ENCODE measurements around the gene C3orf22.

DNA sequence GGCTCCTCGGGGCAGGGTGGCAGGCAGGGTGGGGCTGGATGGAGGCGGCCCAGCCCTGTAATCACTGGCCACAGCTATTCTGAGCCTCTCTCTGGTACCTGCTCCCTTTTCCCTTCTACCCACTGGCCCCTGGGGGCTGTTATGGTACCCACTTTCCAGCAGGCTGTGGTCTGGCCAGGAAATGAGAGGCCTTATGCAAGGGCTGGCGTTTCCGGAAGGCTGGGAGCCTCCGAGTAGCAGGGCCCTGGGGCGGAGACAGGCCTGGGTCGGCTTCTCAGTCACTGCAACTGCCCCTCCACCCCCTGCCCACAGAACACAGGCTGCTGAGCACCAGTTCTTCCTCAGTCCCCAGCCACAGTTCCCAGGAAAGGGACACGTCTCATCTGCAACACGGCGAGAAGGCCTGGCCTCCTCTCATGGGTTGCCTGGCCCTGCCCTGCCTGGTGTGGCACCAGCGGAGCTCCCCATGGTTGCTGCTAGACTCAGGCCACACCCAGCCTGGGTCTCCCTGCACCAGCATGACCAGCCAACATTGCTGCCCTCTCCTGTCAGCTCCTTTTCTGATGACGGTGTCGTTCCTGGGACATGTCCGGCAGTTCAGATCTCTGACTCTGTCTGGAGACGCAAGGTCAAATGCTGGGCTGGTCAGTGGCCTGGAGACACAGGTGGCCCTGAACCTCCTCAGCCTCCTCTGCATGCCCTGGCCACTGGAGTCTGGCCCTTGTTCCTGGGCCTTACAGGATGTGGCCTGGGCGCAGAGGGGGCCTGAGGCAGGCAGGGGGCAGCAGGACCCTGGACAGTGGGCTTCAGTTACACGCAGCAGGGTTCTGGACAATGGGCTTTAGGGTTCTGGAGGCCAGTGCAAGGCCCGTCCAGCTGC lies 28.3 kb downstream of the C3orf22 start:
- TF ChIP-seq, protein P1, sequence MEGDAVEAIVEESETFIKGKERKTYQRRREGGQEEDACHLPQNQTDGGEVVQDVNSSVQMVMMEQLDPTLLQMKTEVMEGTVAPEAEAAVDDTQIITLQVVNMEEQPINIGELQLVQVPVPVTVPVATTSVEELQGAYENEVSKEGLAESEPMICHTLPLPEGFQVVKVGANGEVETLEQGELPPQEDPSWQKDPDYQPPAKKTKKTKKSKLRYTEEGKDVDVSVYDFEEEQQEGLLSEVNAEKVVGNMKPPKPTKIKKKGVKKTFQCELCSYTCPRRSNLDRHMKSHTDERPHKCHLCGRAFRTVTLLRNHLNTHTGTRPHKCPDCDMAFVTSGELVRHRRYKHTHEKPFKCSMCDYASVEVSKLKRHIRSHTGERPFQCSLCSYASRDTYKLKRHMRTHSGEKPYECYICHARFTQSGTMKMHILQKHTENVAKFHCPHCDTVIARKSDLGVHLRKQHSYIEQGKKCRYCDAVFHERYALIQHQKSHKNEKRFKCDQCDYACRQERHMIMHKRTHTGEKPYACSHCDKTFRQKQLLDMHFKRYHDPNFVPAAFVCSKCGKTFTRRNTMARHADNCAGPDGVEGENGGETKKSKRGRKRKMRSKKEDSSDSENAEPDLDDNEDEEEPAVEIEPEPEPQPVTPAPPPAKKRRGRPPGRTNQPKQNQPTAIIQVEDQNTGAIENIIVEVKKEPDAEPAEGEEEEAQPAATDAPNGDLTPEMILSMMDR (conservative IDR thresholded peaks at IDR 0.05; ENCODE audit: low read length), result no peak
- TF ChIP-seq EZH2phosphoT487 (IDR thresholded peaks at IDR 0.05; ENCODE audit: borderline replicate concordance, low read depth, low read length), result no peak
